CD4-positive, alpha-beta T cell treated with Interferon alpha-2 for 1 hour (primary cell): Measurements from ENCODE around the gene VMAC.

ENCODE experiments used
- DNase-seq, 2 donors: peaks; one replicate each; pipeline ENCODE4 v3.0.0-alpha.2; 2020 to 2022

Gene VMAC

DNA sequence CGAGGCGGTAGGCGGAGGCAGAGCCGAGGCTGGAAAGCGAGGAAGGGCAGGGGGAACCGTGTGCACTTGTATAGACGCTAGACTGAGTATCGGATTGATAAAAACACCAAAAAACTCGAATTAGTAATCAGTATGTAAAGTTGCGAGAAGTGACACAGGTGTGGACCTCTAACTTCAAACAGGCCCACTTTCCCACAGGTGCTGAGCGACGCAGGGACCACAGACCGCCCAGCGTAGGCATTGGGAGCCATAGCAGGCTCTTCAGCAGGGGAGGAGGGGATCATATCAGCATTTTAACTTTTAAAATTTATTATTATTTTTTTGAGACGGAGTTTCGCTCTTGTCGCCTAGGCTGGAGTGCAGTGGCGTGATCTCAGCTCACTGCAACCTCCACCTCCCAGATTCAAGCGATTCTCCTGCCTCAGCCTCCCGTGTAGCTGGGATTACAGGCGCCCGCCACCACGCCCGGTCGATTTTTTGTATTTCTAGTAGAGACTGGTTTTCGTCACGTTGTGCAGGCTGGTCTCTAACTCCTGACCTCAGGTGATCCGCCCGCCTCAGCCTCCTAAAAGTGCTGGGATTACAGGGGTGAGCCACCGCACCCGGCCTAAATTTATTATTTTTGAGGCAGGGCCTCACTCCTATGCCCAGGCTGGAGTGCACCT is 574 bp downstream of the VMAC start:
- no peak for DNase-seq

DNA sequence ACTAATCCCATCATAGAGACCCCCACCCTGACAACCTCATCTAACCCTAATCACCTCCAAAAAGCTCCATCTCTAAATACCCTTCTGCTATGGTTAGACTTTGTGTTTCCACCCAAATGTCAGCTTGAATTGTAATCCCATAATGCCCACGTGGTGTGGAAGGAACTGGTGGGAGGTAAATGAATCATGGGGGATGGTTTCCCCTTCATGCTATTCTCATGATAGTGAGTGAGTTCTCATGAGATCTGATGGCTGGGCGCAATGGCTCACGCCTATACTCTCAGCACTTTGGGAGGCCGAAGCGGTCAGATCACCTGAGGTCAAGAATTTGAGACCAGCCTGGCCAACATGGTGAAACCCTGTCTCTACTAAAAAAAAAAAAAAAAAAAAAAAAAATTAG is 2.6 kb downstream of the VMAC start:
- DNase-seq: no peak

DNA sequence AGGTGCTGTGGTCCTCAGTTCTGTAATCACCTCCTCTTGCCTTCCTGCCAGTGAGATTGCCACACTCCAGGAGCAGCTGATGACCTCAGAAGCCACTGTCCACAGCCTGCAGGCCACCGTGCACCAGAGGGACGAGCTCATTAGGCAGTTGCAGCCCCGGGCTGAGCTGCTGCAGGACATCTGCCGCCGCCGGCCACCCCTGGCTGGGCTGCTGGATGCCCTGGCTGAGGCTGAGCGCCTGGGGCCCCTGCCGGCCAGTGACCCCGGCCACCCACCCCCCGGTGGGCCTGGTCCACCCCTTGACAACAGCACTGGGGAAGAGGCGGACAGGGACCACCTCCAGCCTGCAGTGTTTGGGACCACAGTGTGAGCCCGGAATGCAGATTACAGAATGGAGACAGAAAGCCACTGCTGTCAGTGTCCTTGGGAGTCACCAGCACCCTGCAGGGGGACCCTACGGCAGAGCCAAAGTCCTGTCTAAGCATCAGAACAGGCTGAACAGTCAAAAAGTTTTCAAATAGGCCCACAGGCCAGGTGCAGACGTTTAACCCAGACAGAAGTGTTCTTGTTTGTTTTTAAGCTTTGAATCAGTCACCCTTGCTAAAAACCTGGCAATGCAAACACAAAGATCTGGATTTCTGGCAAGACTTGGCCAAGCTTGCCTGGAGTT is 4.2 kb downstream of the VMAC start:
- DNase-seq: no peak

DNA sequence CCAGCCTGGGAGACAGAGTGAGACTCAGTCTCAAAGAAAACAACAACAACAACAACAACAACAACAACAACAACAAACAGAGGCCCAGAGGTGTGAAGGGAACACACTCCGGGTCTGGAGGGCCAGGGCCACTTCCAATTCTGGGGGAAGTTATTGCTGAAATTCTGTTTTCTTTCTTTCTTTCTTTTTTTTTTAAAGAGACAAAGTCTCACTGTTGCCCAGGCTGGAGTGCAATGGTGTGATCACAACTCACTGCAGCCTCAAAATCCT is 5.9 kb downstream of the VMAC start:
- DNase-seq: no peak

DNA sequence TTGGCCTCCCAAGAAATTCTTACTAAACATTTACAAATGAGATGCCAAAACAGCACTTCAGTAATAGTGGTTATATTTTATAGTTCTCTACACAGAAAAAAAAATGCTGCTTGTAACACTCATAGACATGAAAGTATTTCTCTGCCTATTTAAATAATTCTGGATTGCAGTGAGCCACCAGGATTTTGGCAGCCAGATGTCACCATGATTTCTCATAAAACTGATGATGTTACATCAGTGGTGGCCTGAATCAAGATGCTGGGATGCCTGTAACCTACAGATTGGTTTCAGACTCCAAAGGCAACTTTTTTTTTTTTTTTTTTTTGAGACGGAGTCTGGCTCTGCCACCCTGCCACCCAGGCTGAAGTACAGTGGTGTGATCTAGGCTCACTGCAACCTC is 6.7 kb downstream of the VMAC start:
- DNase-seq: no peak

DNA sequence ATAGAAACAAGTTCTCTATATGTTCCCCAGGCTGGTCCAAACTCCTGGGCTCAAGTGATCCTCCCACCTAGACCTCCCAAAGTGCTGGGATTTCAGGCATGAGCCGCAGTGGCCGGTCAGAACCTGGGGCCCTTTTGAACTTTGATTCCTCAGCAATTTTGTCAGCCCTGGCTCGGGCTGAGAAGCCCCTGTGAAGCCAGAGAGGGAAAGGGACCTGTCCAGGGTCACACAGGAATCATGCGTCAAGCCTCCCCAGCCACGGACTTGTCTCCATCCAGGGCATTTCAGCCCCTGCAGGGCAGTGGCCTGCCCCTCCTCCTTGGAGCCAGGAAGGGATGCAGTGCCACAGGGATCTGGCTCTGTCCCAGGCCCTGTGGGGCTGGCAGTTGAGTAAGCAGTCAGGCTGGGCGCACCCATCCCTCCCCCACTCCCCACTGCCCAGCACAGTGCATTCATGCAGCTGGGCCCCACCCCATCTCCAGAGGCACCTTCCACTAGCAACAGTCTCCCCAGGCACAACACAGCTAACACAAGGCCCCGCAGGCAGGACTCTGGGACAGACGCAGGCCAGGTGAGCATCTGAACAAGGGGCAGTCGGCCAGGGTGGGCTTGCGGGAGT is 9.2 kb downstream of the VMAC start, which contains the start of gene CAPS:
Gene CAPS (plus strand): TSS at position 516 of the 619 bp plus-strand sequence. CDS start 153 bp downstream, outside the sequence.
- no peak for DNase-seq

DNA sequence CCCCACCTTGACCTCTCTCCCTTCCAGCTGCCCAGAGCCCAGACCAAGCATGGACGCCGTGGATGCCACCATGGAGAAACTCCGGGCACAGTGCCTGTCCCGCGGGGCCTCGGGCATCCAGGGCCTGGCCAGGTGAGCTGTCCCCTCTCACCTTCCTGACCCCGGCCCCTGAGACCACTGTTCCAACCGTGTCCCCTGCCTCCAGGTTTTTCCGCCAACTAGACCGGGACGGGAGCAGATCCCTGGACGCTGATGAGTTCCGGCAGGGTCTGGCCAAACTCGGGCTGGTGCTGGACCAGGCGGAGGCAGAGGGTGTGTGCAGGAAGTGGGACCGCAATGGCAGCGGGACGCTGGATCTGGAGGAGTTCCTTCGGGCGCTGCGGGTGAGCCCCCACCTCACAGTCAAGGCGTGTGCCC is 9.7 kb downstream of the VMAC start:
- no peak for DNase-seq

DNA sequence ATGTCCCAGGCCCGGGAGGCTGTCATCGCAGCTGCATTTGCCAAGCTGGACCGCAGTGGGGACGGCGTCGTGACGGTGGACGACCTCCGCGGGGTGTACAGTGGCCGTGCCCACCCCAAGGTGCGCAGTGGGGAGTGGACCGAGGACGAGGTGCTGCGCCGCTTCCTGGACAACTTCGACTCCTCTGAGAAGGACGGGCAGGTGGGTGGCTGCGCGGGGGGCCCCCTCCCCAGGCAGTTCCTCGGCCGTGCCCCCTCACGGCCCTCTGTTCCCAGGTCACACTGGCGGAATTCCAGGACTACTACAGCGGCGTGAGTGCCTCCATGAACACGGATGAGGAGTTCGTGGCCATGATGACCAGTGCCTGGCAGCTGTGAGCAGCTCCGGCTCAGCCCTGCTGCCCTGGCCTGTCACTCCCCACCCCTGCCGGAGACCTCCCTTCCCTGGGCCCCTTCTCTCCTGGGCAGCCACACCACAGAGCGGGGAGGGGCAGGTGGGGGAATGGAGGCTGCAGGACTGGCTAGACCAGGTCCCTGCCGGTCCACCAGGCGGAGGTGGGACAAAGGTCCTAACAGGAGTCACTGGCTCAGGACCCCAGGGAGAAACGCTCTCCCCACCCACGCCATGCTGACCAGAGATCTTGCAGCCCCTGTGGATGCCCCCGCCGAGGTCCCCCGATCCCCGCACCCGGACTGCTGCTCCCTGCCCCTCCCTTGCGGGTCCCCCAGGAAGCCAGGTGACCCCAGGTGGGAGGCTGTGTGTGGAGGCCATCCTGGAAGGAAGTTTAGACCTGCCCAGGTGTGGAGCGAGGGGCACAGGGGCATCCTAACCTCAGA is 10.5 kb downstream of the VMAC start:
- no peak for DNase-seq

DNA sequence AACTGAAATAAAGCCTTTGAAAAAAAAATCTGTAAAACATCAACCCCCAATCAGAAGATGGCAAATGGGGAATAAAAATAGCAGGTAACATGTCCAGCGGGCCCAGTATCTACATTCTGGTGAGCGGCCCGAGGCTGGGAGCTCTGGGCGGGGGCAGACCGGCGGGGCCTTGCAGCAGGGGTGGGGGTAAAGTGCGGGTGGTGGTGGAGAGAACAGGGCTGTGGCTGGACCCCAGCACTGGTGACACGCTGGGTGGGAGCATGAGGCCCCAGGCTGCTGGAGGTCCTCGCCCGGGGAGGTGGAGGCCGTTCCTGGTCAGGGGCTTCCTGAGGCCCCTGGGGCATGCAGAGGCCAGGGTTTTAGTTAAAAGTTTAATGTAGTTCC is 11.1 kb downstream of the VMAC start:
- DNase-seq: no peak

DNA sequence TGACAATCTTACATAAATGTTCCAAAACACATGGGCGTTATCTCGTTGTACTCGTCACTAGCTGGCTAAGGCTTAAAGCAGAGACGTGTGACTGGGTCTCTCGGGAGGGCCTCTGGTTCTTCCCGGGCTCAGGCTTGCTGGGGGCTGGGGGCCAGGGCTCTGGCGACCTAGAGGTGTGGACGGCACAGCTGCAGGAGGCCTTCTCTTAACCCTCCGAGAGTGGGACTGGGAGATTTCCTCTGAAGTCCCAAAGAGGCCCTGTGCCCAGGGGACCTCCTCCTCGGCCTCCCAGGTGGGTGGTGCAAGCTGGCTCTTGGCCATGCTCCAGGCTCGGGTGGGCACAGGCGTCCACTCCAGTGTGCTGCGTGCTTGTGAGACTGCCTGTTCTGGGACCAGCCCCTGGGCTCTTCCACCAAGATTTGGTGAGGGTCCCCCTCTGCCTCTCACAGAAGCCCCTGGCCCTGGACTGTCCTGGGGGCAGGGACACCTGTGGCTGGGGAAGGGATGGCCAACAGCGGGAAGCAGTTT is 11.6 kb downstream of the VMAC start:
- no peak for DNase-seq

DNA sequence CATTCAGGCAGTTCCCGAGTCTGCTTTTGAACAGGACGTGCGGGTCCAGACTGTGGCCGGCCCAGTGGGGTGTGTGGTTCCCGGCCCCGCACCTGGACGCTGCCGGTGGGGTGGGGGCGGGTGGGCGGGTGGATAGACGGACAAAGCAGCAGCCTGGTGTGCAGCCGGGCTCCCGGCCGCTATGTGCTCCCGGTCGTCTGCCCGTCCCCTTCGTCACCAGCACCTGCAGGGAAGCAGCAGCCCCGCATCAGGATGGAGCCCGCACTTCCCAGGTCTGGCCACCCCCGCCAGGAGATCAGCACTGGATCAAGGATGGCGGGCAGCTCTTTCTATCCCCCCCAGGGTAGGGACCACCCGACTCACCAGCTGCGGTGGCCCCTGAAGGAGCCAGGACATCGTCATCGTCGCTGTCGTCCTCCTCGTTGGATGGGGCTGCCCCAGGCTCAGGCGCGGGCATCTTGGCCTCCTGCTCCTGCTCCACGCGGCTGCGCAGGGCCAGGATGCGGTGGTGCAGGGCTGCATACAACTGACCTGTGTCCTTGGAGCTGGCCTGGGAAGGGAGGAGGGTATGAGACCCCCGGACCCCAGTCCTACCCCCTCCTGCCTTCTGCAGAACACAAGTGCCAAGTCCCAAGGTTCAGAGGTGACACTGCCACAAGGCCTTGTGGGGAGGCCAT is 12.9 kb downstream of the VMAC start:
- DNase-seq: no peak

DNA sequence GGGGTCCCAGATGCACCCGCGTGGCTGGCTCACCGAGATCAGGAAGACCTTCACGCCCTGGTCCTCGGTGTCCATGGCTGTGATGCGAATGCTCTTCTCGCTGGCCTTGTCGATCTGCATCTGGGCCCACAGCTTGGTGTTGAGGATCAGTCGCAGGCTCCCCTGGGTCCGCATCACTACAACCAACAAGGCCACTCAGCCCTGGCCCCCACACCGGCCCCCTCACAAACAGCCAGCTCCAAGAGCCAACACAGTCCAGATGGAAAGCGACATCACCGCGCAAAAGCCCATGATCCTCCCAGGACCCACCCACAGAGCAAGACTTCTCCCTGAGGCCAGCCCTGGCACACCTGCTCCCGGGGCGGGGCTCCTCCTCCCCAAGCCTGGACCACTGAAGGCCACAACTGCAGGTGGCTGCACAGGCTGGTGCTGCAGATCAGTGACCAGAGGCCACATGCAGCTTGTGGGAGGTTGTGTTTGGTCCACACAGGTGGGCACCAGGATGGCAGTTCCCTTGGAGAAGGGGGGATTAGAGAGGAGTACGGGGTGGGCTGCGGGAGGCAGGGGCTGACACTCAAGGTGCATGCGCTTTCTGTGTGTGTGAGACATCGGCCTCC is 13.9 kb downstream of the VMAC start:
- DNase-seq: no peak

DNA sequence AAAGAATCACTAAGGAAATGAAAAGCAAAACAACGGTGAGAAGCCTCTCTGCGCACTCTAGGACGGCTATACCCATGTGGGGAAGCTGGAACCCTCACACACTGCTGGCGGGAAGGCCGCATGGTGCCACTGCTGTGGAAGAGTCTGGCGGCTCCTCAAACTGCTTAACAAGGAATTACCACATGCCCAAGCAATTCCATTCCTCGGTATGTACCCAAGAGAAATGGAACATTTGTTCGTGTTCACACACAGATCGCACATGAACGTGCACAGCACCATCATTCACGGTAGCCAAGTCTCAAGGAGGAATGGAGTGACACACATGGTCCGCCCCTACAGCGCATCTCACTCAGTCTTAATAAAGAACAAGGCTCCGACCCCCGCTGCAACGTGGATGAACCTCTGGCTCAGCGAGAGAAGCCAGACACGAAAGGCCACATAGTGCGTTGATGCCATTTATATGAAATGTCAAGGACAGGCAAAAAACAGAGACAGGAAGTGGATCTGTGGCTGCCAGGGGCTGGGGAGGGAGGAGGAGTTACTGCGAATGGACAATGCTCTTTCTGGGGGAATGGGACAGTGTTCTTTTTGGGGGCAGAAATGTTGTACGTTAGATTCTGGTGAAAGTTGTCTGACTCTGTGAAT is 17.0 kb downstream of the VMAC start:
- no peak for DNase-seq

DNA sequence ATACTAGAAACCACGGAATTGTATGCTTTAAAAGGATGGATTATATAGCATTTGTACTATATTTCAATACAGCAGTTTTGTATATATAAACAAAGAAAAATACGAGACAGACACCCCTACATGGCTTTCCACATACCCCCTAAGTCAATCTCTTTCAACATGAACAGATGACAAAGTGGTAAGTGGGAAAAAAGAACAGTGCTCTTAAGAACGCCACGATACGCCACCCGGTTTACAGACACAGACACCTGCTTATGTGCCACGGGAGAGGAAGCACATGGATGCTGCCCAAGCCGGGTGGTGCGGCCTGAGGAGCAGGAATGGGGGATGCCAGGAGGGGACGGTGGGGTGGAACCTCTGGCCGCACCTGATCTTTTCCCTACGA is 17.5 kb downstream of the VMAC start:
- DNase-seq: no peak

DNA sequence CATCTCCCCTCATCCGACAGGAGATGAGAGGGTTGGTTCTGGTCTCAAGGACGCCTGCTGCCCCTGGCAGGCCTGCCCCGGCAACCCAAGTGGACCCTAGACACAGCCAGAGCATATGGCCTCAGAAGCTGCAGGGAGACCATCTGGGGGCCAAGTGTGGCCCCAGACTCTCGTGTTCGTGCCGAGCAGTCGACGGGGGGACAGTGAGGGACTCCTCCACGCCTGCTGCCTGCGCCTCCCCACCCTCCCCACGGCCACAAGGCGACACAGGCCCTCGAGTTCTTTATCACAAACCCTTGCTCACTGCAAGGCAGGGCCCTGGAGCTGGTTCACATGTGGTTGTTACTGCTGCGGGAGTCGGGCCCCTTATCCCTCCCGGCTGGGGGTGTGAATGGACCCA is 18.7 kb downstream of the VMAC start:
- no peak for DNase-seq

DNA sequence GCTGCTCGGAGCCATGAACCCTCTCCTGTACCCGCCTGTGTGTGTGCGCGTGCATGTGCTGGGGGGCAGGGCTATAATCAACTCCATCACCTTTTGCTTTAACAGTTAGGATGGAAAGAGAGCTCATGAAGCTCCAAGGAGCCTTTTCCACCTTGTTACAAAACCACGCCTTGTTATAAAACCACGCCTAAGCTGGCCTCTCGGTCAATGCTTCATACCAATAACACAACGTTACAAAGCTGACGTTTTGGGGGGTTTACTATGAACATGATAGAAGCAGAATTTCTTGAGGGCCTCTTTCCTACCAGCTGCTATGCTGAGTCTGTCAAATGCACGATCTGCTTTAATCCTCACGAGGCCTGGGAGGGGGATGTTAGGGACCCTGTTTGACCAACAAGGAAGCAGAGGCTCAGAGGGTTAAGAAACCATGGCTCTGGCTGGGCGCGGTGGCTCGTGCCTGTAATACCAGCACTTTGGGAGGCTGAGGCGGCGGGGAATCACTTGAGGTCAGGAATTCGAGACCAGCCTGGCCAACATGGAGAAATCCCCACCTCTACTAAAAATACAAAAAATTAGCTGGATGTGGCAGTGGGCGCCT is 21.3 kb downstream of the VMAC start:
- DNase-seq: no peak

DNA sequence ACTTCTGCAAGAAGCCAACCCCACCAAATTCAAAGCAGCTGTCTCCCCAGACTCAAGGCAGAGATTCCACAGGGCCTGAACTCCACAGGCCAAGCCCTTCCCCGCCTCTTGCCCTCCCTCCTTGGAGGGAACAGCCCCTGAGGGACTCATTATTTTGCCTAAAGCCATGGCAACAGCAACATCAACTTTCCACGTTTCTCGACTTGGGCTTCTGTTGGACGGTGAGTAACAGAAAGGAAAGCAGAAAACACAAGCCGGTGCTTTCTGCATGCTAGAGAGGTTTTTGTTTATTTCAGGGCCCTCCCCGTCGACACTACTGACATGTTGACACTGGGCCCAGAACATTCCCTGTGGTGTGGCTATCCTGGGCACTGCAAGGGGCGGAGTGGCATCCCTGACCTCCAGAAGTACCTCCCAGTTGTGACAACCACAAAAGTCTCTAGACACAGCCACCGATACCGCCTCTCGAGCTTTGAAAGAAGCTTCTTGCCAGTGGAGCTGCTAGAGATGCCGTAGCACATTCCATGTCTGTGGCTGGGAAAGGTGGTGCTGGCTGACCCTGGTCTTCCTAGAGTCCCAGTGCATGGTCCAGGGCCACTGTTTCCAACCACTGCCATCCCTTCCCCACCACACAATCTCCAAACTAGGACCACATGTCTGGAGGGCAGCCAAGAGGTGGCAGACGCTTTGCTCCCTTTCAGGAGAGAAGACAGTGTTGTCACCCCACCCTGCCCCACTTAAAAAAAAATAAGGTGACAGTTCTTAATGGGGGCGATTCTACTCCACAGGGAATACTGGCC is 22.2 kb downstream of the VMAC start:
- DNase-seq: no peak

DNA sequence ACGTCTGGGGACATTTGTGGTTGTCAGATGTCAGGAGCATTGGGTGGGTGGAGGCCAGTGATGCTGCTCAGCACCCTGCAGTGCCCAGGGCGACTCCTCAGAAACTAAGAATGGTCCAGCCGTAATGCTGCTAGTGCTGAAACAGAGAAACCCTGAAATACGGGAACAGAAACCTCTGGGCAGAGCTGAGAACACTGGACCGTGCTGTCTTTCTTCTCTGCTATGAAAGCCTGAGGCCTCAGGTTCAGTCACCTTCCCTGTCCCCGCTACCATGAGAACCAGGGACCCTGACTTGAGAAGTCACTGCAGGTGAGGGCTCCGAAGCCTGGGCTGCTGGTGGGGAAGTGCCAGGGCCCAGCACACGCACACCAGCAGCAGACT is 22.8 kb downstream of the VMAC start:
- DNase-seq: no peak

DNA sequence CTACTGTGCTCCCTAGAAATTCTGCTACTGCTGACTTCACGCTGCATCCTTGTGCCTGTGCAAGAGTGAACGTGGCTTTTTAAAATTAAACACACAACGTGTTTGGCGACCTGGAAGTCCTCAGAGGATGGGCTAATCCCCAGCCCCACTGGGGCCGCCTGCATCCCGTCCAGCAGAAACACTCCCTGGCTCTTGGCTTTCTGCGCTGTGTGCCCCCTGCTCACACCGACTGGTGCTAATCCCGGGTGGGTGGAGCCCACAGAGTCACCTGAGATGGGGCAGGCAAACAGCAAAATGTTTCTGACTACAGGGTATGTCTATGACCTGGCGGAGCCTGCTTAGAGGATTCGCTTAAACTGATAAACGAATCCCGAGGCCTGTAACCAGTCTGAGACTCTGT is 24.5 kb downstream of the VMAC start:
- DNase-seq: no peak

DNA sequence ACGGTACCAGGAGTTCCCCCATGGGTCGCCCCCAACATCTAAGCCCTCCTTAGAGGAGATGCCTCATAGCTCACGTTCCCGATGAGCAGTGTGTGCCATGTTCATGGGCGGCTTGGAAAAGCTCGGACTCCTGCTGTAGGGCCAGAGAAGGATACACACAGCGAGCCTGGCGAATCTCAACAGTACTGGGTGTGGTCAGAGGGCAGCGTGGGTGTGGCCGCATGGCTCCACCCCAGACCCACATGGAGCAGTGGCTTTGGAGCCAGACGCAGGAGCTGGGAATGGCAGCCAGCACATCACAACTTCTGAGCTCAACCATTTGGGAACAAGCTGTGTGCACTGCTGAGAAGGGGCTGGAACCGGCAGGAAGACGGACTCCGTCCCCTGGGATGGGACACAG is 25.0 kb downstream of the VMAC start:
- no peak for DNase-seq

DNA sequence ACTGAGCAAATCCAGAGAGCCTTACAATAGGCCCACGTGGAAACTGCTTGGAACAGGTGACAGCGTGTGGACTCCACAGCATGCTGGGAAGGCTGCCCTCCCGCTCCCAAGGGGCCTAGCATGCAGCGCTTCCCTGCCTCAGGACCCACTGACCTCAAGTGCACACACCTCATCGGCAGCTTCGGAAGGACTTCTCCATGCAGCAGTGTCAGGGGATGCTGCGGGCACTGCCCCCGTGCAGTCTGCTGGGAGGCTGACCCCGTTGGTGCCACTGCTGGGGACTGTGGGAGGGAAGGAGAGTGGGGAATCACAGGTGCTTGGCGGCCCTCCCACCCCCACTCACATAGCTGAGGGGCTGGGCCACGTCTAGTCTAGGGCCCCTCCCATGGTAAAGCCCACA is 26.6 kb downstream of the VMAC start:
- DNase-seq: no peak
